HG02588 (cell line): ENCODE measurements around the gene CHCHD5.

Source experiments
- ATAC-seq: cut with Tn5 transposase; IDR thresholded peaks from one replicate; pipeline ENCODE4 v1.9.1; 2021; ENCODE audit warnings: mild to moderate bottlenecking, moderate library complexity; ENCODE audit not compliant: unreplicated experiment

Gene CHCHD5

GRCh38 chr2:112623913-112624777 is 39.7 kb downstream of the CHCHD5 start:
- ATAC-seq, result no peak

GRCh38 chr2:112625474-112626114 is 41.2 kb downstream of the CHCHD5 start:
- ATAC-seq, result no peak

GRCh38 chr2:112626604-112627059 is 42.2 kb downstream of the CHCHD5 start:
- peak; percentile 50 for ATAC-seq

- ATAC-seq, result no peak
Observed at GRCh38 chr2:112627060-112628040, 42.9 kb downstream of the CHCHD5 start.

GRCh38 chr2:112629224-112629623 is 44.8 kb downstream of the CHCHD5 start:
- no peak for ATAC-seq

GRCh38 chr2:112629823-112630222 is 45.4 kb downstream of the CHCHD5 start:
- ATAC-seq, result no peak

- no peak for ATAC-seq
Observed at GRCh38 chr2:112630268-112630667, 45.9 kb downstream of the CHCHD5 start.

GRCh38 chr2:112633708-112634107 is 49.3 kb downstream of the CHCHD5 start:
- ATAC-seq, result no peak

- no peak for ATAC-seq
Observed at GRCh38 chr2:112634153-112634873, 49.9 kb downstream of the CHCHD5 start.

GRCh38 chr2:112634874-112635157 is 50.4 kb downstream of the CHCHD5 start:
- no peak for ATAC-seq

- ATAC-seq, result peak; percentile 93
Observed at GRCh38 chr2:112636605-112637288, 52.3 kb downstream of the CHCHD5 start.

- no peak for ATAC-seq
Observed at GRCh38 chr2:112637289-112637660, 52.9 kb downstream of the CHCHD5 start.
